Panc1 (cell line): ENCODE measurements around the gene ANO8. TPM values are rescaled to one million over a fixed set of nuclear protein-coding genes. Genes with fewer than 3 reads are reported as not detected.

Source experiments
- ATAC-seq: fragments of 200-7000 bp; cut with Tn5 transposase; 2 replicates; pipeline ENCODE4 v1.9.1; 2020; ENCODE audit warnings: mild to moderate bottlenecking, moderate library complexity
- BruUV-seq: library from RNA; stranded (reverse); fragments of 400-500 nt; replicated peaks from 2 replicates; lab custom pipeline; 2021; lab: Mats Ljungman, UMichigan
- CTCF ChIA-PET: fragments of 300-600 bp; sonication (Branson Sonifier 250); formaldehyde crosslinking; loops from one replicate; lab custom pipeline; 2022; ENCODE audit warnings: antibody characterized with exemption; lab: Charles Lee
- POLR2A ChIA-PET: fragments of 300-600 bp; sonication (Branson Sonifier 250); formaldehyde crosslinking; loops from one replicate; lab custom pipeline; 2022; ENCODE audit warnings: antibody characterized with exemption; lab: Charles Lee
- DNase-seq: peaks from one replicate; pipeline ENCODE4 v3.0.0-alpha.2; 2010; ENCODE audit warnings: low read depth, low spot score
- H3K27ac ChIP-seq: 2 replicates; pipeline ENCODE4 v1.5.1; 2011; ENCODE audit warnings: mild to moderate bottlenecking, low read length, inconsistent platforms
- H3K27me3 ChIP-seq: fragments of 200-500 bp; sonication (Bioruptor generic); 2 replicates; pipeline ENCODE4 v1.6.0; 2014; ENCODE audit warnings: low read length, inconsistent platforms; ENCODE audit not compliant: control insufficient read depth, insufficient read depth
- H3K36me3 ChIP-seq: fragments of 200-500 bp; sonication (Bioruptor generic); 2 replicates; pipeline ENCODE4 v1.5.1; 2014; ENCODE audit warnings: inconsistent platforms, mild to moderate bottlenecking, low read length, moderate library complexity; ENCODE audit not compliant: control insufficient read depth, insufficient read depth
- H3K4me1 ChIP-seq: 2 replicates; pipeline ENCODE4 v1.5.1; 2011; ENCODE audit warnings: inconsistent platforms, mild to moderate bottlenecking, low read length, moderate library complexity; ENCODE audit not compliant: control insufficient read depth, insufficient read depth
- H3K4me3 ChIP-seq, 2 experiments: 2 replicates each; pipeline ENCODE4 v1.5.1; 2011 to 2012; ENCODE audit warnings: low read depth in 2 of 2, low read length in 2 of 2, mild to moderate bottlenecking in 2 of 2, inconsistent platforms in 1 of 2, moderate library complexity in 1 of 2
- H3K9me3 ChIP-seq: fragments of 200-500 bp; sonication (Bioruptor generic); 2 replicates; pipeline ENCODE4 v1.5.1; 2014; ENCODE audit warnings: low read depth, mild to moderate bottlenecking, inconsistent platforms, low read length, moderate library complexity; ENCODE audit not compliant: control insufficient read depth, insufficient read depth
- POLR2AphosphoS5 ChIP-seq: IDR thresholded peaks from 2 replicates; pipeline ENCODE4 v1.6.1; 2012; ENCODE audit warnings: mild to moderate bottlenecking, low read depth, low read length, moderate library complexity
- REST ChIP-seq, 2 experiments: IDR thresholded peaks; 2 replicates each; pipeline ENCODE4 v1.6.1; 2011 to 2012; ENCODE audit warnings: low read depth in 2 of 2, control low read depth in 1 of 2, low read length in 1 of 2, mild to moderate bottlenecking in 1 of 2, moderate library complexity in 1 of 2; ENCODE audit not compliant: insufficient read depth in 1 of 2
- SIN3A ChIP-seq: IDR thresholded peaks from 2 replicates; pipeline ENCODE4 v1.6.1; 2012; ENCODE audit warnings: low read depth, mild to moderate bottlenecking, low read length, moderate library complexity, borderline replicate concordance; ENCODE audit not compliant: insufficient read depth
- TCF7L2 ChIP-seq: IDR thresholded peaks from 2 replicates; pipeline ENCODE4 v1.6.1; 2011; ENCODE audit warnings: mild to moderate bottlenecking, low read depth, low read length, inconsistent platforms
- in situ Hi-C: cut with HindIII; loops from 2 replicates; pipeline ENCODE4 v1.10.0; 2016; ENCODE audit warnings: low sequenced_read_pairs, low pct_unique_long_range_greater_than_20kb
- intact Hi-C: fragments of 100-400 bp; cut with micrococcal nuclease; formaldehyde crosslinking; loops from one replicate; pipeline ENCODE4 v1.10.0; 2022; ENCODE audit not compliant: unreplicated experiment
- total RNA-seq: library from RNA; stranded (reverse); gene quantifications from one replicate; pipeline ENCODE4 v1.2.1, GENCODE V29; 2021; ENCODE audit not compliant: unreplicated experiment
- TF ChIP-seq, protein P1 (sequence below): fragments of 450-650 bp; IDR thresholded peaks from 2 replicates; pipeline ENCODE4 v1.5.1; 2017; ENCODE audit warnings: mild to moderate bottlenecking

Gene ANO8
- total RNA-seq, 1 experiment from 2014 or later = 13.5 TPM

- Histone ChIP-seq H3K36me3 (no peaks in the 10 kb centered on the region), H3K9me3 (no peaks in the 10 kb centered on the region), H3K27me3 (no peaks in the 10 kb centered on the region), H3K27ac (no peak overlapping the region), H3K4me3 (no peak overlapping the region), H3K4me1 (no peaks in the 10 kb centered on the region)
- intact Hi-C loops = no loop called here
- in situ Hi-C loops = no loop called here
- no peak for DNase-seq
- no peak for TF ChIP-seq POLR2AphosphoS5
- TF ChIP-seq TCF7L2 = no peak
- TF ChIP-seq REST (IDR thresholded peaks at IDR 0.05; ENCODE audit: insufficient read depth in 1 of 2, low read depth in 2 of 2, low read length in 1 of 2) = no peak
- TF ChIP-seq, protein P1, sequence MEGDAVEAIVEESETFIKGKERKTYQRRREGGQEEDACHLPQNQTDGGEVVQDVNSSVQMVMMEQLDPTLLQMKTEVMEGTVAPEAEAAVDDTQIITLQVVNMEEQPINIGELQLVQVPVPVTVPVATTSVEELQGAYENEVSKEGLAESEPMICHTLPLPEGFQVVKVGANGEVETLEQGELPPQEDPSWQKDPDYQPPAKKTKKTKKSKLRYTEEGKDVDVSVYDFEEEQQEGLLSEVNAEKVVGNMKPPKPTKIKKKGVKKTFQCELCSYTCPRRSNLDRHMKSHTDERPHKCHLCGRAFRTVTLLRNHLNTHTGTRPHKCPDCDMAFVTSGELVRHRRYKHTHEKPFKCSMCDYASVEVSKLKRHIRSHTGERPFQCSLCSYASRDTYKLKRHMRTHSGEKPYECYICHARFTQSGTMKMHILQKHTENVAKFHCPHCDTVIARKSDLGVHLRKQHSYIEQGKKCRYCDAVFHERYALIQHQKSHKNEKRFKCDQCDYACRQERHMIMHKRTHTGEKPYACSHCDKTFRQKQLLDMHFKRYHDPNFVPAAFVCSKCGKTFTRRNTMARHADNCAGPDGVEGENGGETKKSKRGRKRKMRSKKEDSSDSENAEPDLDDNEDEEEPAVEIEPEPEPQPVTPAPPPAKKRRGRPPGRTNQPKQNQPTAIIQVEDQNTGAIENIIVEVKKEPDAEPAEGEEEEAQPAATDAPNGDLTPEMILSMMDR = no peak
- TF ChIP-seq SIN3A = no peak
- ATAC-seq = no peak
- ChIA-PET CTCF (interaction anchor here (0.6 kb wide), 1 partner anchor 25 kb away, joined by 4 read pairs; no protein-coding TSS in a partner anchor), POLR2A (no interaction called here)
- no TSS peak for BruUV-seq
Observed at GRCh38 chr19:17357724-17358123, 23.1 kb upstream of the ANO8 start.

GRCh38 chr19:17357078-17357666 is 22.5 kb upstream of the ANO8 start:
- intact Hi-C loops = no loop called here
- no TSS peak for BruUV-seq
- Histone ChIP-seq H3K27me3 (no peaks in the 10 kb centered on the region), H3K9me3 (no peaks in the 10 kb centered on the region), H3K27ac (no peak overlapping the region), H3K4me1 (no peaks in the 10 kb centered on the region), H3K36me3 (no peaks in the 10 kb centered on the region), H3K4me3 (no peak overlapping the region)
- ChIA-PET CTCF (no interaction called here), POLR2A (no interaction called here)
- in situ Hi-C loops = no loop called here
- DNase-seq = no peak
- TF ChIP-seq POLR2AphosphoS5 = no peak
- TF ChIP-seq TCF7L2 = no peak
- TF ChIP-seq SIN3A = no peak
- TF ChIP-seq REST (IDR thresholded peaks at IDR 0.05; ENCODE audit: insufficient read depth in 1 of 2, low read depth in 2 of 2, low read length in 1 of 2) = no peak
- TF ChIP-seq, protein P1 = no peak
- ATAC-seq = no peak
